Measurements from ENCODE around the gene PATE1. TPM values are rescaled to one million over a fixed set of nuclear protein-coding genes. Genes with fewer than 3 reads are reported as not detected.

Gene PATE1
- total RNA-seq: not detected in 2 replicates

DNA sequence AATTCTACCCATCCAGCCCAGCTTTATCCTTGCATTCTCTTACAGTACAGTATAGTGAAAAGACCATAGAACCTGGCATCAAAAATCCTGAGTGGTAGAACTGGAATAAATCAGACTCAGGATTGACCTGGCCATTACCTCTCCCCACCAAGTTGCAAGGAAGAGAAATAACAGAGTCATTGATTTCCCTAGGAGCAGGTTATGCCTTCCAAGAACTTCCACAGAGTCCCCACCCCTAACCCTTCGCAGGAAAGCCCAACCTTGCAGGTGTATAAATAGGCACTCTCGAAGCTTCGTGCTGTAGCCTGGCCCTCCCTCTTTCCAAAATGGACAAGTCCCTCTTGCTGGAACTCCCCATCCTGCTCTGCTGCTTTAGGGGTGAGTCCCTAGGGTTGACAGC is at the start of gene PATE1:
Gene PATE1, plus strand, starts transcription at position 301 of the 400 bp plus-strand sequence. Its CDS starts 26 bp downstream, at position 327.

DNA sequence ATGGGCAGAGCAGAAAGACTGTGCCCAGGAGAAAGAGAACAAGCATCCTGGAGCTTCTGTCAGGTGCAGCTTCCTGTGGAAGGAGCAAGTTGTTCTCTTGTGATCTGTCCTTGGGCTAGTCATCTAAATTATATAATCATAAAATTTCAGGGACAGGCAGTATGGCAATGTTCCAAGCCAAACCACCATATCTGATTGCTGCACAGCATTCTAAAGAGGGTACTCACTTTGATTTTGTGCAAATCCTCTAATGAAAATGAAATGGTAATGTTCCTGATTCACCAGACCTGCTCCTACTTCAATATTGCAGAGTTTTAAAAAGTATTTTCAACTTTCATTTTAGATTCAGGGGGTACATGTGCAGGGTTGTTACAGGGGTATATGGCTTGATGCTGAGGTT is 32.6 kb downstream of the PATE1 start, which contains the start of gene PATE2:
Gene PATE2, minus strand, starts transcription at position 101 of the 400 bp plus-strand sequence. Its CDS starts 55 bp downstream, at position 46.

DNA sequence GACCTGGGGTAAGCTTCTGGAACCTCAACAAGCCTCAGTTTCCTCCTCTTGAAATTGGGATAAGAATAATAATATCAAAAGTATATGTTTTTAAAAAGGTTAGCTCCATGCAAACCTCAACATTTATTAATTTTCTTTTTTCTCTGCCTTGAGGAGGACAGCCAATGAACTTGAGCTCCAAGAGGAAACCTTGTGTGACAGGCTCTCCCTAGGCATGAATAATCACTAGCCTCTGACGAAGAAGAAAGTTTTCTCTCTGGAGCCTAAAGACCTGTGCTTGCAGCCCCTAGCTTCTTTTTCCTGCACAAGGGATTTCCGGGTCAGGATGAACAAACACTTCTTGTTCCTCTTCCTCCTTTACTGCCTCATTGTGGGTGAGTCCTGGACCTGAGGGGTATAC is 41.7 kb downstream of the PATE1 start, which contains the start of gene PATE3:
Gene PATE3, plus strand, starts transcription at position 301 of the 400 bp plus-strand sequence. Its CDS starts 25 bp downstream, at position 326.

Other genes starting within 250 kb of the PATE1 start
- 71.8 and 84.2 TPM in 2 replicates for gene EI24, start 176.8 kb upstream of the PATE1 start, total RNA-seq
- gene STT3A, start 153.4 kb upstream of the PATE1 start, total RNA-seq: 161 and 368 TPM in 2 replicates
- 16.2 and 32.0 TPM in 2 replicates for gene CHEK1, start 121.1 kb upstream of the PATE1 start, total RNA-seq
- not detected in 2 replicates for gene ACRV1, start 65.4 kb upstream of the PATE1 start, total RNA-seq
- gene PATE2, start 32.5 kb downstream of the PATE1 start, total RNA-seq: not detected in 2 replicates
- gene PATE3, start 41.8 kb downstream of the PATE1 start, total RNA-seq: not detected in 2 replicates
- gene PATE4, start 87.0 kb downstream of the PATE1 start, total RNA-seq: not detected in 2 replicates
- gene HYLS1, start 141.4 kb downstream of the PATE1 start, total RNA-seq: 2.7 and 3.8 TPM in 2 replicates
- gene PUS3, start 156.9 kb downstream of the PATE1 start, total RNA-seq: 11.3 and 12.8 TPM in 2 replicates
- gene DDX25, start 158.2 kb downstream of the PATE1 start, total RNA-seq: under 0.01 TPM in 1 of 2 replicates, not detected in the other
- 0.09 TPM in 1 of 2 replicates, not detected in the other for gene VSIG10L2, start 199.8 kb downstream of the PATE1 start, total RNA-seq

Measured in bronchial smooth muscle cell (primary cell).